ENCODE measurements around the gene WBP11.

Gene WBP11

GRCh38 chr12:14811486-14811885, 8.2 kb upstream of the WBP11 start:
- Histone ChIP-seq H3K36me3 (ENCODE audit: low read length) (no peaks in the 10 kb centered on the region), H3K9ac (ENCODE audit: low read length) (no peak overlapping the region), H4K20me1 (ENCODE audit: low read depth, low read length) (no peaks in the 10 kb centered on the region), H3K4me3 (ENCODE audit: insufficient read depth, low read length, poor library complexity, severe bottlenecking) (no peak overlapping the region), H2AFZ (ENCODE audit: low read depth, low read length, severe bottlenecking) (no peak overlapping the region), H3K9me3 (ENCODE audit: insufficient read depth, low read length) (no peaks in the 10 kb centered on the region), H3K4me2 (ENCODE audit: low read depth, low read length, poor library complexity, severe bottlenecking) (no peak overlapping the region), H3K27ac (ENCODE audit: low read depth, low read length) (no peak overlapping the region), H3K27me3 (ENCODE audit: low read length) (no peaks in the 10 kb centered on the region), H3F3A (ENCODE audit: insufficient read depth) (no peaks in the 10 kb centered on the region), H3K79me2 (ENCODE audit: insufficient read depth, low read length) (no peaks in the 10 kb centered on the region), H3K9me2 (replicated peaks; ENCODE audit: insufficient read depth, low read length) (no peaks in the 10 kb centered on the region)
- no peak for TF ChIP-seq EZH2phosphoT487 (conservative IDR thresholded peaks at IDR 0.05; ENCODE audit: low read length)
- TF ChIP-seq, protein P1, sequence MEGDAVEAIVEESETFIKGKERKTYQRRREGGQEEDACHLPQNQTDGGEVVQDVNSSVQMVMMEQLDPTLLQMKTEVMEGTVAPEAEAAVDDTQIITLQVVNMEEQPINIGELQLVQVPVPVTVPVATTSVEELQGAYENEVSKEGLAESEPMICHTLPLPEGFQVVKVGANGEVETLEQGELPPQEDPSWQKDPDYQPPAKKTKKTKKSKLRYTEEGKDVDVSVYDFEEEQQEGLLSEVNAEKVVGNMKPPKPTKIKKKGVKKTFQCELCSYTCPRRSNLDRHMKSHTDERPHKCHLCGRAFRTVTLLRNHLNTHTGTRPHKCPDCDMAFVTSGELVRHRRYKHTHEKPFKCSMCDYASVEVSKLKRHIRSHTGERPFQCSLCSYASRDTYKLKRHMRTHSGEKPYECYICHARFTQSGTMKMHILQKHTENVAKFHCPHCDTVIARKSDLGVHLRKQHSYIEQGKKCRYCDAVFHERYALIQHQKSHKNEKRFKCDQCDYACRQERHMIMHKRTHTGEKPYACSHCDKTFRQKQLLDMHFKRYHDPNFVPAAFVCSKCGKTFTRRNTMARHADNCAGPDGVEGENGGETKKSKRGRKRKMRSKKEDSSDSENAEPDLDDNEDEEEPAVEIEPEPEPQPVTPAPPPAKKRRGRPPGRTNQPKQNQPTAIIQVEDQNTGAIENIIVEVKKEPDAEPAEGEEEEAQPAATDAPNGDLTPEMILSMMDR (IDR thresholded peaks at IDR 0.05; ENCODE audit: insufficient read depth, low read length, poor library complexity, severe bottlenecking): no peak

- Histone ChIP-seq H3K27me3 (ENCODE audit: low read length) (no peaks in the 10 kb centered on the region), H4K20me1 (ENCODE audit: low read depth, low read length) (no peaks in the 10 kb centered on the region), H3K9me2 (replicated peaks; ENCODE audit: insufficient read depth, low read length) (no peaks in the 10 kb centered on the region), H3K79me2 (ENCODE audit: insufficient read depth, low read length) (no peaks in the 10 kb centered on the region), H3K36me3 (ENCODE audit: low read length) (no peaks in the 10 kb centered on the region), H3K4me2 (ENCODE audit: low read depth, low read length, poor library complexity, severe bottlenecking) (no peak overlapping the region), H3F3A (ENCODE audit: insufficient read depth) (no peaks in the 10 kb centered on the region), H2AFZ (ENCODE audit: low read depth, low read length, severe bottlenecking) (no peak overlapping the region), H3K9ac (ENCODE audit: low read length) (no peak overlapping the region), H3K9me3 (ENCODE audit: insufficient read depth, low read length) (no peaks in the 10 kb centered on the region), H3K4me3 (ENCODE audit: insufficient read depth, low read length, poor library complexity, severe bottlenecking) (no peak overlapping the region), H3K27ac (ENCODE audit: low read depth, low read length) (no peak overlapping the region)
- TF ChIP-seq, protein P1 (IDR thresholded peaks at IDR 0.05; ENCODE audit: insufficient read depth, low read length, poor library complexity, severe bottlenecking): no peak
- no peak for TF ChIP-seq EZH2phosphoT487 (conservative IDR thresholded peaks at IDR 0.05; ENCODE audit: low read length)
These were observed 7.7 kb upstream of the WBP11 start for GRCh38 chr12:14810953-14811483.

DNA sequence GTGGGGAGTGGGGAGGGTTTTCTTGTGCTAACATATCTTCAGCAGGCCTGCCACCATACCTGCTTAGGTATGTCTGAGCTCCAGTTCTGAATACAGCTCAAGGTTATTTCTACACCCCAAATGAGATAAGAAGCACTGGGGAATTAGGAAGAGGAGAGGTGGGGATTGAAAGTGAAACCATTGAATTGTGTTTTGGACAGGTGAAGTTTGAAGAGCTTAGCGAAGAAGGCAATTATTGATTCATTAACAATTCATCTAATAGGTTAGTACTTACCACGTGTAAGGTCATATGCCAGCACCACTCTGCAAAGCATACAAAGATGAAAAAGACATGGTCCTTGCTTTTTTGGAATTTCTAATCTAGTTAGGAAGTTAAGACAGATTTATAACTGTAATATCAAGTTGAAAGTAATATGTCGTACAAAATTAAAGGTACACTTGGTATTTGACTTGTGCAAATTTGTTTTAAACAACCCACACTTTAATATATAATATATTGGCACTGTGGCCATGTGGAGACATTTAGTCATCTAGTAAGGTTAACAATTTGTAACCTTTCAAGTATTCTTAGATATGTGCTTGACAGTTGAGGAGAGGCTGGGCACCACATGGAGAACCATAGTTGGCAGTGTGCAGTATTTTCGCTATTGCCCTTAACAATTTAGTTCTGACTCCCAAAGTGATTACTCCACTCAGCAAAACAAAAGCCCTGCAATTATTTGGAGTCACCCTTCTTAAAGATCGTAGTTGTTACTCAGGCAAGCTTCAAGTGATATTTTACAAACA, 7.1 kb upstream of the WBP11 start:
- Histone ChIP-seq H3K36me3 (ENCODE audit: low read length) (no peaks in the 10 kb centered on the region), H3K9me3 (ENCODE audit: insufficient read depth, low read length) (no peaks in the 10 kb centered on the region), H4K20me1 (ENCODE audit: low read depth, low read length) (no peaks in the 10 kb centered on the region), H3F3A (ENCODE audit: insufficient read depth) (no peaks in the 10 kb centered on the region), H3K9ac (ENCODE audit: low read length) (no peak overlapping the region), H3K27ac (ENCODE audit: low read depth, low read length) (no peak overlapping the region), H2AFZ (ENCODE audit: low read depth, low read length, severe bottlenecking) (no peak overlapping the region), H3K27me3 (ENCODE audit: low read length) (no peaks in the 10 kb centered on the region), H3K9me2 (replicated peaks; ENCODE audit: insufficient read depth, low read length) (no peaks in the 10 kb centered on the region), H3K4me3 (ENCODE audit: insufficient read depth, low read length, poor library complexity, severe bottlenecking) (no peak overlapping the region), H3K4me2 (ENCODE audit: low read depth, low read length, poor library complexity, severe bottlenecking) (no peak overlapping the region), H3K79me2 (ENCODE audit: insufficient read depth, low read length) (no peaks in the 10 kb centered on the region)
- TF ChIP-seq EZH2phosphoT487 (conservative IDR thresholded peaks at IDR 0.05; ENCODE audit: low read length): no peak
- TF ChIP-seq, protein P1 (IDR thresholded peaks at IDR 0.05; ENCODE audit: insufficient read depth, low read length, poor library complexity, severe bottlenecking): no peak
